GM21423 (cell line): ENCODE measurements around the gene CCDC9B.
A peak's percentile ranks its signal among the peaks of the same experiment; 100 is the strongest.

Source experiments
- ATAC-seq: cut with Tn5 transposase; IDR thresholded peaks from one replicate; pipeline ENCODE4 v1.9.1; 2021; ENCODE audit warnings: mild to moderate bottlenecking, moderate library complexity; ENCODE audit not compliant: unreplicated experiment

The CCDC9B gene

DNA sequence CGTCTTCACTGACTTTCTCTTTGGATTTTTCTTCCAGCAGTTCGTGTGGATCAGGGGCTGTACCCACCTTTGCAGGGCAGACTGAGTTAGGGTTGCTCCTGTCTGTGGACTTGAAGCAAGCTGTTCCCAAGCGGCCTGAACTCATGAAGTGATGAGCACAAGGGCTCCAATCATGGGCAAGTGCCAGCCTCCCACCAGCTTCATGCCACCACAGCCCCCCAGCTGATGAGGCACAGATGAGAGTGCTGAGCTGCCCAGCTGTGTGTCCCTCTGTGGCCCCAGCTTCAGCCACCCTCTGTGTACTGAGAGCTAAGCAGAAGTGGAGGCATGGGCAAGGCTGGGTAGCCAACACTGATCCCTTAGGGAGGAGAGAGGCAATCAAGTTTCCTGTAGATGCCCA is 29.7 kb downstream of the CCDC9B start:
- no peak for ATAC-seq

DNA sequence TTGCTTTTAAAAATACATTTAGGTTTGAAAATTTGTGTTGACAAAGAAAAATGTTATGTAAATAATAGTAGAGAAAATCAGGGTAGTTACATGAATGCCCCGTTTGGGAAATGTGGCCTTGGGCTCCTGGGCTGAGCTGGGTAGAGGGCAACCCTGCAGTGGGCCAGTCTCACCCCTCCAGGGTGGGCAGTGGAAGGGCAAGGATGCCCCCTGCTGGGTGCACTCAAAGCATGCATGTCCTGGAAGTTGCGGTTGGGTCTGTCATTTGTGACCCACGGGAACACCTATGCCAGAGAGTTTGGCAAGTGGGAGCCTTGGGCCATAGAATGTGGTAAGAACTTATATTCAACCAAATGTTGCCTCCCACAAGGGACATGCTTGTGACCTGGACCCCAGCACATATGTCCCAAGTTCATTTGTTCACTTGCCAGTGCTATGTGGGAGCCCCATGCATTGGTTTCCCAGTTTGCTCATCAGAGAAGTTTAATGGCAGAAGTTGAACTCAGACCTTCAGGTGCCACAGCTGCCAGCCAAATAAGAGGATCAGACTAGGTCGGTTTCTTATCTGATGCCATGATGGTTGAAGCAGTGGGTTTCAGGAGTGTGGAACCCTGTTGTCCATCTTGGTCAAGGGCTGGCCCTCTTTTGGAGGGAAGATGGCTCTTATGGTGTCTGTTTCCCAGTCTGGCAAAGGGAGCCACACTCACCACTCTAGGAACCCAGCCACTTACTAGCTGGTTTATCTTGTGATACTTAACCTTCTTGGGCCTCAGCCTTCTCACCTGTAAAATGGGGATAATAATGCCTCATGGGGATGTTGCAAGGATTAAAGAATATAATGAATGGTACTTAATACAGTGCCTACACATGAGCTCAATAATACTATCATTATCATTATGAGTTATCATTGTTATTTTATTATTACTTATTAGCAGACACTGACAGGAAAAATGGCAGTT is 30.5 kb downstream of the CCDC9B start:
- ATAC-seq: no peak

DNA sequence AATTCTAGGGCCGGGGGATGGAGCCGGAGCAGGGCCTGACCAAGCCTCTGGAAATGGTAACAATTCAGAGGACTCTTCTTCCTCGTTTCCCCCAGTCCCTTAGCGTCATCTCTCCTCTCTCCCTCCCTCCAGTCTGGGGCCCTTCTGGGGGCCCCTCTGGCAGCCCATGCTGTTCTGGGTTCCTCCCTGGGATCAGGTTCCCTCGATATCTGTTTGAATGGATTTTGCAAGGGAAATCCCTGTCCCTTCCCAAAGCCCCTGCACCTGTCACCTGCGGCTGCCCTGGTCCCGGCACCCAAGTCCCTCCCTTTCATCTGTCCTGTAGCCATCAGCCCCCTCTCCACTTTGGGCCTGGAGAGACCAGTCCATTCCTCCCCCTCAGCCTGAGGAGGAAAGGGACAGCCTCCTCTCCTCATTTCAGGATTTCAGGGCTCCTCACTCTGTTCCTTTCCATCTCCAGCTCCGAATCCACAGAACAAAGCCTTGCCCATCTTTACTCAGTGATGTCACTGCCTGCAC is 31.3 kb downstream of the CCDC9B start:
- ATAC-seq: no peak

DNA sequence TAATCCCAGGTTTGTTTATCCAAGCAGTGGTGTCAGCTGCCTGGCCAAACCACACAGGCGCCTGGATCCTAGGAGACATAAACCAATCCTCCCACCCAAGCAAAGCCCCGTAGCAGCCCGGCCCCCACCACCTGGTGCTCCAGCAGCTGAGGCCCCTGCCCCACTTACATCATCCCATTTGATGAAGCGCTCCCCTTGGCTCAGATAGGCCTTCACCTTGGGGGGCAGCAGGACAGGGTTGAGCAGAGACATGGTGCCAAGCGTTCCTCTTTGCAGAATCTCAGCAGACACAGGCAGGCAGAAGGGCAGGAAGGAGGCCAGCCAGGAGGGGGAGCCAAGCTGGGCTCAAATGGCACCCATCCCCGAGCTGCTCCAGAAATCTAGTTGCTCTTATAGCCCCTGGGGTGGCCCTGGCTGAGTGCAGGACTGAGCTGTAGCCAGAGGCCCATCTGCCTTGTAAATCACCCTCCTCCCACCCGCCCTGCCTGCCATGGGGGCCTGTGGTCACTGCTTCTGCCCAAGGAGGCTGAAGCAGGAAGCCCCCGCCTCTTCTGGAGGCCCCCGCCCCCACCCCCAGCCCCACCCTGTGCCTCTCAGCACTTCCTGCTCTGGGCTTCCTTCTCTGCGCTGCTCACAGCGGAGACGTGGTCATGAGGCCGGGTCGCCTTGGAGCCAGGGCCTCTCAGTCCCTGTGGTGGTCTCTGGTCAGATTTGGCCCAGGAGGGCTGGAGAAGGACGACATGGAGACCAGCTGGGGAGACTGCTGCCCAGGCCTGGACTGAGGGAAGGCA is 33.1 kb downstream of the CCDC9B start, which contains the start of gene PLCB2:
PLCB2 (minus strand) TSS at position 515 of the 791 bp plus-strand sequence; CDS start at position 252, 263 bp downstream.
- peak; percentile 52 for ATAC-seq

DNA sequence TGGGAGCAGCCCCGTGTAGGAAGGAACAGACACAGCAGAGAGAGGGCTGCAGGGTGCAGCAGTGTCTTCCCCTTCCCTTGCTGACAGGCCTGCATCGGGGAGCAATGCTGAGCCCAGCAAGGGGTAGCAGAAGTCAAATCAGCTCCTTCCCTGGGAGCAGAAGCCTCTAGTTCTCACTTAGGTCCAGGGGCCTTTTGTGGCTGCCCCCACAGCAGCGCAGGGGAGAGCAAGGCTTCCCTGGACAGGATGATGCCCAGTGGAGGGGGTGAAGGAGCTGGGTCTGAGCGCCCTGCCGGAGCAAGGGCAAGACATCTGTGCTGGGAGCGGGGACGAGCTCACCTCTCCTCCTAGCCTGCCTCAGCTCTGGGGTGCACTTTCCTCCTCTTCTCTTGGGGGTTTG is 33.8 kb downstream of the CCDC9B start:
- no peak for ATAC-seq

DNA sequence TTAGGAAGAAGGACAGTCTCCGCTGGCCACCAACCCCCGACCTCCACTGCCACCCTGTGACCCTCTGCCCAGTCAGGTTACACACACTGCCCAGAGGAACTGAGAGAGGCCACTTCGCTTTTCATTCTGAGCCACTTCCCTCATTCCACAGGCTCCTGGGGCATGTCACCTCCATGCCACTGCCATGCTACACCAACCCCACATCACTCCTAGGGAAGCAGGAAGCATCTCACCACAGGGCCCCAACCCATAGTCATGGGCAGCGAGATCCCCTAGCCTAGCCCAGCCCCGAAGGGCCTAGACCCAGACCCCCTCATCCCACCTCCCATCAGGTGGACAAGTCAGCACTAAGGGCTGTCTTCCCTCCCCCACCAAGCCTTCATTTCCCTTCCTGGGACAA is 34.4 kb downstream of the CCDC9B start:
- ATAC-seq: no peak

DNA sequence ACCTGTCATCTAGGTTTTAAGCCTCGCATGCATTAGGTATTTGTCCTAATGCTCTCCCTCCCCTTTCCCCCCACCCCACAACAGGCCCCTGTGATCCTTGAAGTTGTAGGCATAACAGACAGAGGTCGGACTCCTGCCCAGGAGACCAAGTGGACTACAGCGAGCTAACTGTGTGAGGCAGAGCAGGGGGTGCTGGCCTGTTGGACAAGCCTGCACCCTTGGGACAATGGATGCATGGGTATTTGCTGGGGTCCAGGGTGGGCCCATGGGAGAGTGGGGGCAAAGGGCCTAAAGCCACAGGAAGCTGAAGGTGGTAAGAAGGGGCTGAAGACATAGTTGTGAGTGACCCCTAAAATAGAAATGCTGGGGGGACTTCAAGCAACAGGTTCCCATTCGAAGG is 35.5 kb downstream of the CCDC9B start:
- ATAC-seq: no peak

DNA sequence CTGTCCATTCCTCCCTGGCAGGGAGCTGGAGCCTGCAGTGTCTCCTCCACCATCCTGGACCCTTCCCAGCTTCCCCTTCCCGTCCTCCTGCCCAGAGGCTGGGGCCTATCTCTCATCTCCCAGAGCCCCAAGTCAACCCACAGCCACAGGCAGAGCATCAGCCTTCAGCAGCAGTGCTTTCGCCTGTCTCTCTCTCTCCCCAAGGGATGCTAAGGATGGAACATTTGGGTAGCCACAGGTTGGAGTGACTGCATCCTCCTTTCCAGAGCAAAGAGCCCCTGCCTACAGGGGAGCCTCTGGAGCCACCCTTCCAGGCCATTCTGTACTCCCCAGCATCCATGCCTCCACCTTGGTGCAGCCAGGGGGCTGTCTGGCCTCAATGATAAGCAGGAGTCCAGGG is 37.2 kb downstream of the CCDC9B start:
- no peak for ATAC-seq

DNA sequence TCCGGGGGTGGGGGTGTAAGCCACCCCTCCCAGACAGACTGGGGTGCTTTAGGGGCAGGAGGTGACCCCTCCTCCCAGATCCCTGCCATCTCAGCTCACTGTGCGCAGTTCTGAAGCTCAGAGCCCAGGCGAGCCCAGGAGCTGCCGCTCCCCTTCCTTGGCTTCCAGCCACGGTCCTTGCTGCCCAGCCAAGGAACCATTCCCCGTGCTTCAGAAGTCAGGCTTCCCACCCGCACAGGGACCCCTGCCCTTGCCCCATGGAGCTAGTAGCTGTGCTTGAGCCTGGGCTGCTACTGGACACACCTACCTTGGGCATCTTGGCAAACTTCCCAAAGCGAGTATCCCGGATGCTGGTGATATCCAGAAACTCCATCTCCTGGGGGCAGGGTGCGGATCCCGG is 37.8 kb downstream of the CCDC9B start:
- ATAC-seq: no peak

DNA sequence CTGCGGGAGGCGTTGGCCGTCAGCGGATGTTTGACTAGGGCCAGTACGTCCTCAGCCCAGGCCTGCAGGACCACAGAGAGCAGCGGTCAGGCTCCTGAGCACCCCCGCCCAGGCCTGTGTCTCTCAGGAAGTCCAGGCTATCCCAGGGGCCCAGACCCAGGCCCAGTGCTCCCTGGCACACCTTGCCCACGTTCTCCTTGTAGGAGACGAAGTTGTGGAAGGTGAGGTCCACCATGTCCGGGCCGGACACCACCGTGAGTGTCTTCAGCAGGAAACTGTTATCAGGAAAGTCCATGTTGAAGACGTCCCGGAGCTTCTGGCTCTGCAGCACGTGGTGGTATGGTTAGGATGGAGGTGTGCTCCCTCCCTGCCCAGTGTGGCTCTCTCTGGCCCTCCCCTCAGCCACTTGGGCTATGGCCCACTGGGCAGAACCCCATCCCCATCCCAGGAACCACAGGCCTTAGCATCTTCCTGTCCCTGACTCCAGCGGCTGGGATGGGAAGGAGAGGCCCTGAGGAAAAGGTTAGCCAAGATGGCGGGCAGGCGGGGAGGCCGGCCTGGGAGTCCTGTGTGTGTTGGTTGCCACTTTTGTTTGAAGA is 38.4 kb downstream of the CCDC9B start:
- ATAC-seq: no peak

DNA sequence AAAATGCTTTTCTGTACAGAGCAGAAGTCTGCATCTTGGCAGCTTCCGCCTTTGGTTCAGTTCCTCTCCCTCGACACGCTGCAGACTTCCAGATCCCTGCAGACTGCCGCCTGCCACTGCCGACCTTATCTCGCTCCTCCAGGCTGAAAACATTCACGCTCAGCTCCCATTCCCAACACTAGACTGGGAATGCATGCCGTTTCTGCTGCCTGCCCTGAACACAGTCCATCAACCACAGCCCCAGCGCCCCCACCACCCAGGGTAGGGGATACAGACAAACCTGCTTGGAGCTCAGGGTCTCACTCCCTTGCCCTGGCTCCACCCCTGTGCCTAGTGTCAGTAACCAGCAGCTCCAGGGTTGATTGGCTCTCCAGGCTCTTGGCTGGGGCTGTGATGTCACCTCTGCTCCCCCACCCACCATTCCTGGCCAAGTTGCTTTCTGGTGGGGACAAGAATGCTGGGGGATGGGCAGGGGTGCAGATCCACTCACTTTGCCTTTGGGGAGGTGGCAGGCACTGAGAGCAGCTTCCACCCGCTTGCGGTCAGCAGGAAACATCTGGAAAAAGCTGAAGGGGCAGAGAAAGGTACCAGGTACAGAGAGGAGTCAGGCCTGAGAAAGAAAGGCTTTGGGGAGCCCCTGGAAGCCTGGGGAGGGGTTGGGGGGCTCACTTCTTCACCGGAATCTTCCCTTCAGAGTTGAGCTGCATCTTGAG is 39.1 kb downstream of the CCDC9B start:
- ATAC-seq: no peak

DNA sequence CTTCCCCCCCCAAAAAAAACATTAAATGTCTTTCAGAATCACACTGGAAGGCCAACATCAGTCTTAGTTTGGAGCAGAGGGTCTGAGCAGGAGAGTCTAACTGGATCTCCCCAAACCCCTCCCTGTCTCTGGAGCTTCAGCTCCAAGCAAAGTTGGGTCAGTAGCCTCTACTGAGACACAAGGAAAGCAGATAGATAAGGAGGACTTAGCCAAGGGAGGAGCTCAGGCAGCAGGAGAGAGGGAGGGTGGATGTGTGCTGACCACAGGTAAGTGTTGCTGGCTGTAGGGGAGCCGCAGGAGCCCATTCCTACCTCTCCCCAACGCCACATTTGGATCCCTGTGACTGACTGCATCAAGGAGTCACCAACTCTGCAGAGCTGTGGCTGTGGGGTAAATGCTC is 40.0 kb downstream of the CCDC9B start:
- no peak for ATAC-seq

DNA sequence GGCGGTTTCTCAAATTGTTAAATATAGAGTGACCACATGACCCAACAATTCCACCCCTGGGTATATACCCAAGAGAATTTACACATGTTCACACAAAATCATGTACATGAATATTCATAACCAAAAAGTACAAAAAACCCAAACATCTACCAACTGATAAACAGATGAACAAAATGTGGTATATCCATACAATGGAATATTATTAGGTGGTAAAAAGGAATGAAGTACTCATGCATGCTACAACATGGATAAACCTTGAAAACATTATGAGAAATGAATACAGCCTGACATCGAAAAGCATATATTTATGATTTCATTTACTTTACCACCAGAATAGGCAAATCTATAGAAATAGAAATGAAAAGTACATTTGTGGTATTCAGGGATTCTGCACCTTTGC is 40.4 kb downstream of the CCDC9B start:
- ATAC-seq: no peak

DNA sequence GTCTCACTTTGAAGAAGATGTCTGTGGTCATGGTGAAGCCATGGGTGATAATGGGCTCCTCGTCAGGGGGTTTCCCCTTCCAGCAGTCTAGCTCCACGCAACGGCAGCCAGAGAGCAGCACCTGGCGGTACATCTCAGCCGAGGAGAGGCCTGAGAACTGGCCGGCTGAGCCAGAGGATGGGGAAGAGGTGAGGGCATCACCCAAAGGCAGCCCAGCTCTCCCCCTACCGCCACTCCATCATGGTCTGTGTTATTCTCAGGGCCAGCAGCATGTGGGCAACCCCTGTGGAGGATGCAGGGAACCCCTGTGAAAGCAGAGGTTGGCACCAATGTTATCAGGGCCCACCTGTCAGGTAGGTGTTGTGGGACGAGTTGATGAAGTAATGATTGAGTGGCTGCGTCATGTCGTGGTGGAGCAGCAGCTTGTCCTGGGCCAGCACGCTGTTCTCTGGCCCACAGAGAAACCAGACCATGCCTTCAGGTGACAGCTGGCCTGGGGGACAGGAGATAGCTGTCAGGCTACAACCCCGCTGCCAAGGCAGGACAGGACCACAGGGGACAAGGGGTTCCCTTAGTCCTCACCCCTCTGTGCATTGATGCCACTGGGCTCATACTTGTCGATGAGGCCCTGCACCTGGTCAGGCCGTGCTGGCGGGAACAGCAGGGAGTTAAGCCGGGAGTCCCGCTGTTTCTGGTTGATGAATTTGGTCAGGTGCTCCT is 42.4 kb downstream of the CCDC9B start:
- no peak for ATAC-seq

DNA sequence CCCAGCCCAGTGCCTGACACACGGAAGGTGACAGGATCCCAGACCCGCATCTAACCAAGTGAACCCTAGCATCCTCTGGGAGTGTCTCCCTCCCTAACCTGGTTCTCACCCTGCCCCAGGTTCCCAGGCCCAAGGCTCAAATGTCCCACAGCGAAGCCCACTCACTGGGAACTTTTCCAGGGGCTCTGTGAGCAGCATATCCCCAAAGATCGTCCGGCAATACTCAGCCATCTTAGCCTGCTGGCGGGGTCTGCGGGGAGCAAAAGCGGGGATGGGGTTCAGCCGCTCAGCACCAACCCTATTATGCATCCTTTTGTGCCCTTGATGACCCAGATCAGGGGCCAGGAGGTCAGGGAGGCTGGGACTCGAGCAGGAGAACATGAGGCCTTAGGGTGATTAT is 43.4 kb downstream of the CCDC9B start:
- ATAC-seq: no peak

DNA sequence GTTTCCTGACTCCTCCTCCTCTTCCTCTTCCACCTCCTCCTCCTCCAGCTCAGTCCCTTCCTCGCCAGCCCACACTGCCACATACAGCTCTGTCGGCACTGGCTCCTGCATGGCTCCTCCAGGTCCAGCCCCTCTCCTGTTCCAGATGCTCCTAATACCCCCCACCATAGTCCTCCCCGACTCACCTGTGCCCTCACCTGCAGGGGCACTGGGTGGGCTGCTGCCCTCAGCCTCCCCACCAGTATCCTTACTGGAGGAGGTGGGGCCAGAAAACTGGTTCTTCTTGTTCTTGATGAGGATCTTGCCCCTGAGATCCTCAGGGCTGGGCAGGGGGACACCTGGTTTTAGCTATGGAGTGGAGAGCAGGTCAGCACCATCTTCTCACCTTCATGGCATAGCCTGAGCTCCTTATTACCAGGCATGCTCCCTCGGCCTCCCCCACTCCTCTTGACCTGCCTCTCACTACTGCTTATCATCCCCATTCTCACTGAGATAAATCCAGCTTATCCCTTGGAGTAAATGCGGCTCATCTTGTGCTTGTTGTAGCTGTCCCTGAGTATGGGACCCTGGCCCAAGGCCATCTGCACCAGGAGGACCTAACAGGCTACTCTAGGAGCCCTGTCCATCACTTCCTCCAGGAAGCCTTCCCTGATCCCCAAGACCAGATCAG is 44.0 kb downstream of the CCDC9B start:
- no peak for ATAC-seq

DNA sequence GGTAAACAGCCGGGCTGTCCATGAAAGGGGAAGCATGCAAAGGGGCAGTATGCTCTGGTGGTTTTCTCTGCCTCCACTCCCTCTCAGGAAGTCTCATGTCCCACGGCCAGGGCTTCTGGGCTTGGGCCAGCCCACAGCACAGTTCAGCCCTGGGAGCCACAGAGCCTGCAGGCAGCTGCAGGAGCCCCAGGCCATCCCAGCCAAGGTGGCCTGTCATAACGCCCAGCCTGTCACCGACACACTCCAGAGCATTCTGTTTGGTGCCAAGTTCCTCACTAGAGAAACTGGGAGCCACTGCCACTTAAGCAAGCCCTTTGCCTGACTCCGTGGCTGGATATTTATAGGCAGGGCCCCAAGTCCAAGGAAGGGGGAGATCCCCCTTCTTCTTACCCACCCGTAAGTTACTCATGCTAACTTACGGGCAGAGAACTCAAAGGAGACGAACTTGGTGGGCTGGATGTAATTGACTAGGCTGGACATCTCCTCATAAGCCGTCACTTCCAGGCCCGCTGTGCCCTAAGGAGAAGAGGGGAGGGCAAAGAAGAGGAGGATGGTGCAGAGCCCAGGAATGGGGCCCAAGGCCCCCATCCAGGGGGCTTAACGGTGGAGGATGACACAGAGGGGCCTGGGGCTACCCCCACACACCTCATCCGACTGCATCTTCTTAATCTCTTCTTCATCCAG is 44.7 kb downstream of the CCDC9B start:
- no peak for ATAC-seq

DNA sequence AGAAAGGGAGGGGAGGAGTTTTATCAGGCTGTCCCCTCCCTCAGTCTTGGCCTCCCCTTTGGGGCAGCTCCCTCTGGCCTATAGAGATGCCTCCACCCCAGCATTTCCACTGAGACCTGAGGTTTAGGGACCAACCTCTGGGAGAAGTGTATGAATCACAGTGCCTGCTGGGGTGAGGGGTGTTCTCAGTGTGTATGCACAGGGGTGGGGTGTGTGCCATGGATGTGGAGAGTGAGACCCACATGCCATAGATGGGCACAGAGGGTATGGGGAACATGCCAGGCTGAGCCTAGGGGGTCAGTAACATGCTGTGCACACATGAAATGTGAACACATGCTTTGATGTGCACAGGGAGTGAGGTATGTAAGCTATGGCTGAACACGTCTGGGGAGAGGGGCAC is 45.4 kb downstream of the CCDC9B start:
- no peak for ATAC-seq
